Measurements from ENCODE around the gene A4GALT.
"Not testable (repeated sequence)": the region's sequence is repeated elsewhere in the genome, so short reads cannot be mapped to it uniquely, and the experiment has no call there.

Gene A4GALT

DNA sequence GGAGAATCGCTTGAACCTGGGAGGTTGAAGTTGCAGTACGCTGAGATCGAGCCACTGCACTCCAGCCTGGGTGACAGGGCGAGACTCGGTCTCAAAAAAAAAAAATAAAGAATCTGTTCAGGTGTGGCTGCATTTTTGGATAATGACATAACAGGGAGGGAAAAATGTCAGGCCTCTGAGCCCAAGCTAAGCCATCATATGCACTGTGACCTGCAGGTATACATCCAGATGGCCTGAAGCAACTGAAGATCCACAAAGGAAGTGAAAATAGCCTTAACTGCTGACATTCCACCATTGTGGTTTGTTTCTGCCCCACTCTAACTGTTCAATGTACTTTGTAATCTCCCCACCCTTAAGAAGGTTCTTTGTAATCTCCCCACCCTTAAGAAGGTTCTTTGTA lies 19.6 kb upstream of the A4GALT start:
- DNase-seq: not testable (repeated sequence)

DNA sequence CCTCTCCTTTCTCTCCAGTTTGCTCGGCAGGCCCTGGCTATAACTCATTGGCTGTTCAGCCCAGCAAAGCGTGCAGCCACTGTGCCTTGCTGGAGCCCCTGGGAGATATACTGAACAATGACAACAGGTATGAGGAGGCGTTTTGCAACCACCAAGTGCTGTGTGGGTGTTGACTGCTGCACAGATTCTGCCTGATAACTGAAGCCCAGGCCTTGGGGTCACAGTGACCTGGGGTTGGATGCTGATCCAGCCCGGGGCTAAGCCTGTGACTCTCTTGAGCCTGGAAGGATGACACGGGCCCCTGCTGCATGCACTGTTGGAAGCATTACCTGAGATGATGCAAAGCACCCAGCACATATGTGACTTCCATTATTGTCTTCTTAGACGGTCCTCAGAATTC lies 13.7 kb upstream of the A4GALT start:
- no peak for DNase-seq

DNA sequence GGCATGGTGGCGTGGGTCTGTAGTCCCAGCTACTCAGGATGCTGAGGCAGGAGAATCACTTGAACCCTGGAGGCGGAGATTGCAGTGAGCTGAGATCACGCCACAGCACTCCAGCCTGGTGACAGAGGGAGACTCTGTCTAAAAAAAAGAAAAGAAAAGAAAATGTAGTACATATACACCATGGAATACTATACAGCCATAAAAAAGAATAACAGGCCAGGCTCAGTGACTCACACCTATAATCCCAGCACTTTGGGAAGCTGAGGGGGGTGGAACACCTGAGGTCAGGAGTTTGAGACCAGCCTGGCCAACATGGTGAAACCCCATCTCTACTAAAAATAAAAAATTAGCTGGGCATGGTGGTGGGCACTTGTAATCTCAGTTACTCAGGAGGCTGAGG lies 12.7 kb upstream of the A4GALT start:
- not testable (repeated sequence) for DNase-seq

DNA sequence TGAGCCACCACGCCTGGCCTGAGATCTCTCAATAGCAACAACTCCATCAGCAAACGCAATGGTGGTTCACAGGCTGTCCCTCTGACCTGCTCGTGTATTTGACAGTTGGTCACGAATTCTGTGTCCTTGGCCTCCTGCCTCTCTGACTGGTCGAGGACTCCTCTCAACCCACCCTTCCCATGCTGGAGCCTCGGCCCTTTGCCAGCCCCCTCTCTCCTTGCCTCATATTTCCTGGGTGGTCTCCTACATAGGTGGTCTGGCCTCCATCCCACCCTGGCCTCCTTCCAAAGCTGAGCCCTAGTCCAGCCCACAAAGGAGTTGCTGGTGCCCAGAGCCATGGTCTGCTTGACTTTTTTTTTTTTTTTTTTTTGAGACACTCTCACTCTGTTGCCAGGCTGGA lies 11.4 kb upstream of the A4GALT start:
- DNase-seq: no peak

DNA sequence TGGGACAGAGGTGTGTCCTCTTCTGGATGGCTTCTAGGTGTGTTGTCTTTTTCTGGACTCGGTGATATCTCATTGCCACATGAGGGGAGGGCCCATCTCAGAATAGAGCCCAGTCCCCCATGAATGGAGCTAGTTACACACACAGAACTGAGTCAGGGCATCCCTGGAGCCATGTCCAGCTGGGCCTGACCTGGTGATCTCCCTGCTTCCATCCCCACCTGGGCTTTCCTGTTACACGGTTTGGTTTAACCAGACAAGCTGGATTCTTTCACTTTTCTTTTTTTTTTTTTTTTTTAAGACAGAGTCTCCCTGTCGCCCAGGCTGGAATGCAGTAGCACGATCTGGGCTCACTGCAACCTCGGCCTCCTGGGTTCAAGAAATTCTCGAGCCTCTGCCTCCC lies 6.1 kb upstream of the A4GALT start:
- DNase-seq: no peak

DNA sequence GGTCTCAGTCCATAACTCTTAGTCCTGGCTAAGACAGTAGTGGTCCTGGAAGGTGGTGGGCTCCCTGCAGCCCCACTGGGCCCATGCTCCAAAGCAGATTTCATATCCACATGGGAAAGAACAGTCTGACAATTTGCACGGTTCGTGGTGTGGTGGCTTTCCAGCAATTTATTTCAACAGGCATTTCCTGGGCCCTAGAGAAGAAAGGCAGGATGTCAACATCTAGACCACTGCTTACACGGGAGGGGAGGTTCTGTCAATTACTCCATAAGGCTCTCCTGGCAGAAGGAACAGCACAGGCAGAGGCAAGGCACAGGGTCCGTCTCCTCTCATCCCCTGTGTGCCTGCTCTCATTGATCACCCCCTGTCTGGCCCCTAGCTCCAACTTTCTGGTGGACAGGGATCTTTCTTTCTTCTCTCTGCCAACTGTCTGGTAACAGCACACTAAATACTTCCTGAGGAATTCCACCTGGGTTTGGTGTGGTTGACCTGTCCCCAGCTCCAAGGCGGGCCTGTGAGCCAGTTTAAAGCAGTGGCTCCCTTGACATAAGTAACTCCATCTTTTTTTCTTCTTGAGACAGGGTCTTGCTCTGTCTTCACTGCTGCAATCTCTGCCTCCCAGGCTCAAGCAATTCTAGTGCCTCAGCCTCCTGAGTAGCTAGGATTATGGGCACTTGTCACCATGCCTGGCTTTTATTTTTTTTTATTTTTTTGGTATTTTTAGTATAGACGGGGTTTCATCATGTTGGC lies 5.1 kb upstream of the A4GALT start:
- DNase-seq: no peak

DNA sequence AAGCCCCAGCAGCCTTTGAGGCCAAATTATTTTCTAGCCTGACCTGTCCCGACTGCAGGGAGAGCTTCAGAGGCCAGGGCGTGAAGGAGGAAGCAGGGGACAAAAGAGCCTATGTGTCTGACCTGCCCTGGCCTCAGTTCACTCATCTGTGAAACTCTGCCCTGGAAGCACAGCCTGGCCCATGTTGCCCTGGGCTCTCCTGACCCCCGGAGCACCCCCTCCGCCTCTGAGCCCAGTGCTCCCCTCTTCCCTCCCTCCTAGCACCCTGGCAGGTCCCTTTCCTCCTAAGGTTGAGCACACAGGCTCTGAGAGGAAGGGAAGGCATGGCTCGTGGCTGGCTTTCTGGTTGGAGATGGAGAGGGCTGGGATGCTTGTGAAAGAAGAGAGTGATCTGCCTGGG lies 3.4 kb upstream of the A4GALT start:
- DNase-seq: no peak

DNA sequence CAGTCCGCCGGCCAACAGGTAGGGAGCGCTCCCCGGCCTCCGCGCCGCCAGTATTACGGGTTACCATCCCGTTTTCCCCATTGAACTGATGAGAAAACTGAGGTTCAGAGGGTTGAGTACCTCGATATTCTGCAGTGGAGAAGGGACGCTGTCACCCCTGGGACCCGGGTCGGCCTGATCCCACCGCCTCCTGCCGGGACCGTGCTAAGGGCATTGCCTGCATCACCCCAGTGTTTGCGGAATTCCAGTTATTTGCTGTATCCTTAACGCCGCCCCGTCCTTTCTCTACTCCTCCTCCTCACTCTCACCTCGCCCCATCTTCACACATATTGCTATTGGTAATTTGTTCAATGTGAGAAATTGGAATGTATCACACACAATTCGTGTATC lies 370 bp upstream of the A4GALT start:
- DNase-seq: no peak

DNA sequence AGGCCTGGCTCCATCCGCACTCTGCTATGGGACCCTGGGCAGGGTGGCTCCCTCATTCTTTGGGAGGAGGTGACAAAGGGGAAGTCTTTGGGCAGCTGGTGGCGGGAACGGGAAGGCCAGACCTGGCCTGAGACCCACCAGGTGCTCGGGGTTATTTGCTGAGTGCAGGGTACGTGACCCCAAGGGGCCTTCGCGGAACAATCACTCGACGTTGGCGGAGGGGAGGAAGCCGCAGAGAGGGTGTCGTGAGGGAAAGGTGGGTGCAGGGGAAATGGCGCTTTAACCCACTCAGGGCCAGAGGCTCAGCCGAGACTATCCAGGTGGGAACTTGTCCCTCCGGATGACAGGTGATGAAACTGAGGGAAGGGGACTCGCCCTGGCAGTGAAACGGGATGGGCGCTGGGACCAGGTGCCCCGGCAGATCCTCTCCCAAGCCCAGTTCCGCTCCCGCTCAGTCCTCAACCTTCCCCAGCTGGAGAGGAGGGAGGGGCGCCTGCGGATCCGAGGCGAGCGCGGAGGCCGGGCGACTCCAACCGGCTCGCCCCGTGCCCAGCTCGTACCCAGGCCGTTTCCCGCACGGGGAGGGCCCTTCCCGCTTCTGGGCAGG lies 911 bp downstream of the A4GALT start:
- no peak for DNase-seq

DNA sequence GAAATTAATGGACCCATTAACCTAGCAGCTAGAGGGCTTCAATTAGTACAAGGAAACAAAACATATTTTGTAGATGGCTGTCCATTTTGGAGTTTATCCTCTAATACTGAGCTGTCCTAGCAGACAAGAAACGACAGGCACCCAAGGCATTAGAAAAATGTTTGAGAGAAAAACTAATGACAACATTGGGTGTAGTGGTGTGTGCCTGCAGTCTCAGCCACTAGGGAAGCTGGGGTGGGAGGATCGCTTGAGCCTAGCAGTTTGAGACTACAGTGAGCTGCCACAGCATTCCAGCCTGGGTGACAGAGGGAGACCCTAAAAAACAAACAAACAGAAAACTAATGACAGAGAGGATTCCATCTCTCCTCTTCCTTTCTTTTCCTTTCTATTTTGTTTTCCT lies 1.5 kb downstream of the A4GALT start:
- no peak for DNase-seq

DNA sequence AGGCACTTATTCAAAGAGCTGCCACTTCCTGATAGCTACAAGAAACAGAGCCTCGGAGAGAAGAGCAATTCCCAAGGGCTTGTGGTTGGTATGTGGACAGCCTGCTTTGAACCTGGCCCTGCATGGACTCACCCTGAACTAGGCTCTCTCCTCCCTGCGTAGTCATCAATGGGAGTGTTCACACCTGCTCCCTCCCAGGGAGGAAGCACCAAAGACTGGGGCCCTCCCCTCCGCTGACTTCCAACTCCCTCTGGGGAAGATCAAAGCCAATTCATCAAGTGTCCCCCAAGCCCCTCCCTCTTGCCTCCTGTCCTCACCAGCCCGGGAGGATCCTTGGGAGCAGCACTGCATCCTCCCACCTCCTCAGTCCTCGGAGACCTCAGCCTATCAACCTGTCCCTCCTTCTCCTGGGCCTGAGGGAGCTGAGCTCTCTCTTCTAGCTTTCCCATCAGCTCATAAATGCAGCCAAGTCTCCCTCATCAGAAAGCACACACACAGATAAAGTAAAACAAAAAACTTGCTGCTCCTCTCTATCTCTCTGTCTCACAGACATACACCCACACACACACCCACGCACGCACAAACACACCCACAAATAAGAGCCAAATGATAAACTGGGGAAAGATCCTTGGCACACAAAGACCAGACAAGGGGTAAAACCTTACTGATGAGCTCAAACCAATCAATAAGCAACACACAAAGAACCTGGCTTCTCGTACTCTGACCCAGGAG lies 3.3 kb downstream of the A4GALT start:
- DNase-seq: no peak

DNA sequence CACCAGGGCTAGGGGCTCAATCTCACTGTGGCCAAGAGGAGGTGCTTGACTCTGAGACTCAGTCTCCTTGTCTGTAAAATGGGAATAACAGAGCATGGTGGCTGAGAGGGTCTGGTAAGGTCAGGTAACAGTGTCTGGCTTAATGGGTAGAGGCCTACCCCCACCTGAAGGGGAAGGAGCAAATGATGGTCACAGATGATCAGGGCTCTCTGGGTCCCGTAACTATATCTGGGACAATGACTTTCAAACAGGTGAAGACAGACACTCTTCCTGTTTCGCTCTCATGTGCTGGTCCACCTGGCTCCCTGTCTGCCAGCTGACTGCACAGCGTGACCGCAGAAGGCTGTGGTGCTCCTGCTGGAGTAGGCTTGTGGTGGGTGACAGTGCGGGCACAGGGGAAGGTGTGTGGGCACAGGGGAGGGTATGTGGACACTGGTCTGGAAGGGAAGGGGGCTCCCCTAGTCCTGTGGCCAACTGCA lies 4.0 kb downstream of the A4GALT start:
- DNase-seq: no peak

DNA sequence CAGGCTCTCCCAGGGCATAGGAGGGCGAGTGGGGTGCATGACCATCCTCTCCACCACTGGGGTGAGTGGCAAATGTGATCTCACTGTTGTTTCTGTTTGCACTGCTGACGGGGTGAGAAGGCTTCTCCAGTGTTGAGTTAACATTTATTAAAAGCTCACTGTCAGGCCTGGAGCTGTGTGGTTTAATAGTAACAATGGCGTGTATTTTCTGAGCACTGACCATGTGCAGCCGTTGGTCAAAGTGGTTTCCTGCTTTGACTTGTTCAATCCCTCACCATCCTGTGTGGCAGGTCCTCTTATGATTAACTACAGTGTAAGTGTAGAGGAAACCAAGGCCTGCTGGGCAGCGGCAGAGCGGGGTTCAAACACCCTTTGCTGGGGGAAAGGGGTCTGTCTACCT lies 4.4 kb downstream of the A4GALT start:
- DNase-seq: no peak

DNA sequence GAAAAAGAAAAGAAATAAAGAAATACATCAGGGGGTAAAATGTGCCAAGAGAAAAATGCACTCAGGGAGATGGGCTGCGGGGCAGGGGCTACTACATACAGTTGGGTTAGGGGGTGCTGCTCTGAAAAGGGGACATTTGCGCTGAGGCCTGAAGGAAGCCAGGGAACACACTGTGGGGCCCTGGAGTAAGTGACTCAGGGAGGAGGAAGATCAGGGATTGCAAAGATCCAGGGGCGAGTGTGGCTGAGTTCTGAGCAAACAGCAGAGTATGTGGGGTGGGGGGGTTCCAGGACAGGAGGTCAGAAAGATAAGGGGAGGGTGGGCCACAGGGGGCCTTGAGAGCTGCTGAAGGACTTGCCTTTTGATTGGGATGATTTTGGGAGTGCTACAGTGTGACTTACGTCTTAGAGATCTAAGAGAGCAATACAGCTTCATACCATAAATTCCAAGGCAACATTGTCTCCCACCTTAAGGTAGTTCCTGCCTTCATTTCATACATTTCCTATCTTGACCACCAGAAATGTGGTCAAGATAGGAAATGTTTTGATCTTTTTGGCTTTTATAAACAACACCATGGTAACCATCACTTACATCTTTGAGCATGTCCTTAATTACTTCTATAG lies 5.8 kb downstream of the A4GALT start:
- no peak for DNase-seq

DNA sequence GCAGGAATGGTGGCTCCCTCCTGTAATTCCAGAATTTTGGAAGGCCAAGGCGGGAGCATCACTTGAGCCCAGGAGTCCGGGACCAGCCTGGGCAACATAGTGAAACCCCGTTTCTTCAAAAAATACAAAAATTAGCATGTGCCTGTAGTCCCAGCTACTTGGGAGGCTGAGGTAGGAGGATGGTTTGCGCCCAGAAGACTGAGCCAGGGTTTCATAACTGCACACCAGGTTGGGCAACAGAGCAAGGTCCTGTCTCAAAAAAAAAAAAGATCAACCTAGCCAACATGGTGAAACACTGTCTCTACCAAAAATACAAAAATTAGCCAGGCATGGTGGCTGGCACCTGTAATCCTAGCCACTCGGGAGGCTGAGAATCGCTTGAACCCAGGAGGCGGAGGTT lies 6.4 kb downstream of the A4GALT start:
- no peak for DNase-seq

DNA sequence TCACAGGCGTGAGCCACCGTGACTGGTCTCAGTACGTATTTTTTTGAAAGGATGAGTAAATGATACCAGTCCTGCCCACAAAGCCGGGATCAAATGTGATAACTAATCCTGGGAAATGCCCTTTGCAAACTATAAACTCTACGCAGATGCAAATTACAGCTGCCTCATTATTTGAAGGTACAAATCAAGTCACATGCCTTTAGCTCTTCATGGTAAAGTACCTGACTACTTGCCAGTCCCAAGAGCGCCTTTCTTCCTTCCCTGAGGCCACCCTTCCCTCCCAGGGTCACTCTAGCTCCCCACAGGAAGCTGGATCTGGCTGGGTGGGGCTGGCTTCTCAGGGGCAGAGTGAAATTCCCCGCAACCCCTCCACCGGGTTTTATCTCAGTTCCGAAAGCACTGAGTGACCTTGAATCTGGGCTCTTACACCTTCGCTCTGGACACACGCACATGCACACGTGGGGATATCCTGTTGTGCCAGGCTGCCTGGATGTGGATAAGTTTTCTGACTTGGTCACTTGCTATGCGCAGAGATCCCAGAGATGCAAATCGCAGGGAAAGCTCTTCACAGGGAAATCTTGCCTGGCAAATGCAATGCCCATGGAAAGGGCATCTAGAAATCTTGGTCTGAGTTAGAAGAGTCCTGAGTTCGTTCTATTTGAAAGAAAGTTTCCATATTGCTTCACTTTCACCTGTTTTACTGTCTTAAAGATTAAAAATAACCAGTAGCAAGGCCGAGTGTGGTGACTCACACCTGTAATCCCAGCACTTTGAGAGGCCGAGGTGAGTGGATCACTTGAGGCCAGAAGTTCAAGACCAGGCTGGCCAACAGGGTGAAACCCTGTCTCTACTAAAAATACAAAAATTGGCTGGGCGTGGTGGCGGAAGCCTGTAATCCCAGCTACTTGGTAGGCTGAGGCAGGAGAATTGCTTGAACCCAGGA lies 8.5 kb downstream of the A4GALT start:
- no peak for DNase-seq

DNA sequence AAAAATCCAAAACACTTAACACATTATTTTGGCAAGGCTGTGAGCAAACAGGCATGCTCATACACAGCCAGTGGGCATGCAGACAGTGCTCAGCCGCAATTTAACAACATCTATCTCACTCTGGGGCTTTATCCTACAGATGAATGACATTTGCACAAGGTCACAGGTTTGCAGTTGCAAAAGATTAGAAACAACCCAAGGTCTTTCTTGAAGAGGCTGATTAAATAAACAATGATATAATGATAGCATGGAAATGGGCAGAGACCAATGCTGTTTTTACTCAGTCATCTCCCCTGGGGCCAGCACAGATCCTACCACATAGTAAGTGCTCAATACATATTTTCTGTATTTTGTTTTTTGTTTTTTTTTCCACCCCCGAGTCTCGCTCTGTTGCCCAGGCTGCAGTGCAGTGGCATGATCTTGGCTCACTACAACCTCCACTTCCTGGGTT lies 9.4 kb downstream of the A4GALT start:
- DNase-seq: no peak

DNA sequence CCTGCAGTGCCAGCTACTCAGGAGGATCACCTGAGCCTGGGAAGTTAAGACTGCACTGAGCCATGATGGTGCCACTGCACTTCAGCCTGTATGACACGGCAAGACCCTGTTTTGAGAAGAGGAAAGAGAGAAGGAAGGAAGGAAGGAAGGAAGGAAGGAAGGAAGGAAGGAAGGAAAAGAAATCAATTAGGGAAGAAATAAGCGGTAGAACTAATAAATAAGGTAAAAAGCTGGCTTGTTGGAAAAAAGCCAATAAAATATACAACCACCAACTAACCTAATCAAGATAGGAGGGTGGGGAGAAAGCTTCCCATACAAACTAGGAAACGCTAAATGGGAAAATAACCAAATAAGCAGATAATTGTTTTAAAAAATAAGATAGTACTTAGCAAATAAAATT lies 12.3 kb downstream of the A4GALT start:
- no peak for DNase-seq

DNA sequence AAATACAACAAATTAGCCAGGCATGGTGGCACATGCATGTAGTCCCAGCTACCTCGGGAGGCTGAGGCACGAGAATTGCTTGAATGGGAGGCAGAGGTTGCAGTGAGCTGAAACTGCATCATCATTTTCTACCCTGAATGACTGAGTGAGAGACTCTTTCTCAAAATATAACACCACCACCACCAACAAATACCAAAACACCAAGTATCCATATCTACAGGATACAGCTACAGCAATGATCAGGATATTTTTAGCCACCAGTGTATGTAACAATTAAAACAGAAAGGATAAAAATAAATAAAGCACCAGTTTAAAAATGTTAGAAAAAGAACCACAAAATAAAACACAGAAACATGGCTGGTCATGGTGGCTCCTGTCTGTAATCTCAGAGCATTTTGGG lies 13.2 kb downstream of the A4GALT start:
- no peak for DNase-seq

DNA sequence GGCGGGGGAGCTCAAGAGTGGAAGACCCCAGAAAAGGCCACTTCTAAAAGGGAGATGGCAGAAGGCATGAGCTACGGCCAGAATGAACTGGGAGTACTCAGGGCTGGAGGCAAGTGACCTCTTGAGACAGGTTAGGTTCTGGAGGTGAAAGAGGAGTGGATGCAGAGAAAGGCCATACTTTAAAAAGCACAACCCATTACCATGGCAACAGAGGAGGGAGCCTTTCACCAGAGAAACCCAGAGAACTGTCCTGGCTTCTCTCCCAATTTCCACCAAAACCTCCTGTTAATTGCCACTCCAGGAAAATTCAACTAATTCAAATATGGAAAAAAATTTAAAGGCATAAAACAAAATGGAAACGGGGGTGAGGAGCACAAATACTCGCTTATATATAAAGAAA lies 15.8 kb downstream of the A4GALT start:
- no peak for DNase-seq

DNA sequence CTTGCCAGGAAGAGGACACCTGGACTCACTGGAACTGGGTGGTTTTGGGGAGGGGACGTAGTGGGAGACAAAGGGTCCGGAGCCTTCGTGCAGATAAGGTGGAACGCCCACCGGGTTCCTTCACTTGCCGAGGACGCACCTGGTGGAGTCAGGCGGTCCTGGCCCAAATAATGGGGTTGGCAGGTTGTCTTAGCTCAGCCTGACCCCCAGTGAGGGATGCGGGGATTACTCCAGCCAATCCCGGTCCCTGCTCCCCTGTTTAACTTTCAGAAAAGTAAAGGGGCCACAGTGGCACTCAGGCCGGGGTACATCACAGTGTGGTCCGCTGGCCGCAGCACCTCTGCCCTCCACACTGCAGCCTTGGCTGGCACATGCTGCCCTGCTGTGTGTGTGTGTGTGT lies 18.0 kb downstream of the A4GALT start:
- DNase-seq: no peak

DNA sequence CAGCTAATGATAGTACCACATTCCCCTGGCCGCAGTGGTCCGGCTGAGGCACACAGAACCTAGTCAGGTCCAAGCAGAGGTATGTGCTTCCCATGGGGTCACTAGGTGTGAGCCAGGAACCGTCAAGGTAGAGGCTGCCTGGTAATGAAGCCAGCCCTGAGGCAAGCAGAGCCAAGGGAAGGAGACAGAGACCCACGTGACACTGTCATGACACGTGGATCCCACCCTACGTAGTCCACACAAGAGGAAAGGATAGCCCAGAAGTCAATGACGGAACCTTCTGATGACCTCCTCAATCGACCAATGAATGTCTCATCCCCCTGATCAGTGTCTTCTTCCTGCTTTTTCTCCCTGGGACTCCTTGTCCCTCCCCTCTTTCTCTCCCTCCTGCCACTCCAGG lies 19.0 kb downstream of the A4GALT start:
- no peak for DNase-seq

DNA sequence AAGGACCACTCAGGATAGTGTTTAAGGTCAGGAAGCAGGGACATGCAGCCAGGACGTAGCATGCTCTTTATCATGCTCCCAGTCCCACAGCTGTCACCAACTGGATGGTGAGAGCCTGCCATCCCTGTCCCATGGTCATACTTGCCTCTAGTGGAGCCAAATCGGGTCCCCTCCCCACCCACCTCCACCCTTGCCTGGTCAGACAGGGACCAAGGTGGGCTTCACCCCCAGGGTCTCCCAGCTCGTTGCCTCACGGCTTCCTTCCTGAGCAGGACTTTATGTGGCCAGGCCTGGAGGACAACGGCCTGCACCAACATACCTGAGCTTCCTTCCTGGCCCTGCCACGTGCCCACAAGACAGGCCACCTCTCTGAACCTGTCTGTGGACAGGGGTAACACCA lies 19.8 kb downstream of the A4GALT start:
- DNase-seq: no peak

Measured in NCI-H1105 (cell line).